Endothelial cell (in vitro differentiated cells): Measurements from ENCODE around the gene TIGD7. TPM values are rescaled to one million over a fixed set of nuclear protein-coding genes. Genes with fewer than 3 reads are reported as not detected.
"Not testable (repeated sequence)": the region's sequence is repeated elsewhere in the genome, so short reads cannot be mapped to it uniquely, and the experiment has no call there.

ENCODE experiments used
- DNase-seq: peaks from one replicate; pipeline ENCODE4 v3.0.0; 2021; ENCODE audit warnings: low spot score
- H3K27ac Mint-ChIP-seq: one replicate; pipeline ENCODE4 v1.8.0; 2021; ENCODE audit warnings: mixed read lengths, inconsistent platforms; ENCODE audit not compliant: unreplicated experiment
- H3K27me3 Mint-ChIP-seq: one replicate; pipeline ENCODE4 v1.8.0; 2021; ENCODE audit warnings: mild to moderate bottlenecking, moderate library complexity, mixed read lengths, inconsistent platforms; ENCODE audit not compliant: unreplicated experiment
- H3K36me3 Mint-ChIP-seq: one replicate; pipeline ENCODE4 v1.8.0; 2021; ENCODE audit warnings: mild to moderate bottlenecking, low read depth, mixed read lengths, inconsistent platforms; ENCODE audit not compliant: unreplicated experiment
- H3K4me1 Mint-ChIP-seq: one replicate; pipeline ENCODE4 v1.8.0; 2021; ENCODE audit warnings: mild to moderate bottlenecking, mixed read lengths, inconsistent platforms; ENCODE audit not compliant: unreplicated experiment
- H3K4me3 Mint-ChIP-seq: one replicate; pipeline ENCODE4 v1.8.0; 2021; ENCODE audit warnings: mild to moderate bottlenecking, mixed read lengths, inconsistent platforms; ENCODE audit not compliant: unreplicated experiment
- H3K9me3 Mint-ChIP-seq: one replicate; pipeline ENCODE4 v1.8.0; 2021; ENCODE audit warnings: mixed read lengths, inconsistent platforms; ENCODE audit not compliant: unreplicated experiment
- total RNA-seq: library from RNA; stranded (reverse); fragmentation: NEBNext Ultra II Directional; extraction: Animal tissue kit (Norgen Biotek cat#: 25700); gene quantifications from one replicate; pipeline ENCODE4 v1.2.1, GENCODE V29; 2021; ENCODE audit not compliant: unreplicated experiment
- TF ChIP-seq, protein P1 (sequence below): fragments of 200-600 bp; sonication (generic); IDR thresholded peaks from one replicate; pipeline ENCODE4 v1.5.0; 2021; ENCODE audit warnings: antibody characterized with exemption; ENCODE audit not compliant: unreplicated experiment

TIGD7 gene
- total RNA-seq, 1 donor from 2014 or later: 2.6 TPM

DNA sequence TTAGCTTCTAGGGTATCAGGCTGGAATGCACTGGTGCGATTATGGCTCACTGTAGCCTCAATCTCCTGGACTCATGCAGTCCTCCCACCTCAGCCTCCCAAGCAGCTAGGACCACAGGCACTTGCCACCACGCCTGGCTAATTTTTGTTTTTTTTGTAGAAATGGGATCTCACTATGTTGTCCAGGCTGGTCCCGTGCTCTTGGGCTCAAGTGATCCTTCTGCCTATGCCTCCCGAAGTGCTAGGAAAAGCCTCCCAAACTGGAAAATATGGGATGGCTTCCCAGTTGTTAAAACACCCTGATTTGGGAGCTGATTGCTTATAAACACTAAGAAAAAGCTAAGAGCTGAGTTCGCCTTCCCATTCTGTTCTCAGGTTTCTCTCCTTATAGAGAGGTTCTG is 28.6 kb downstream of the TIGD7 start:
- Mint-ChIP-seq H3K27ac (no peak overlapping the region), H3K4me1 (no peaks in the 10 kb centered on the region), H3K4me3 (no peak overlapping the region), H3K36me3 (no peaks in the 10 kb centered on the region), H3K27me3 (peaks cover 4% of the 10 kb centered on the region), H3K9me3 (no peaks in the 10 kb centered on the region)
- TF ChIP-seq, protein P1, sequence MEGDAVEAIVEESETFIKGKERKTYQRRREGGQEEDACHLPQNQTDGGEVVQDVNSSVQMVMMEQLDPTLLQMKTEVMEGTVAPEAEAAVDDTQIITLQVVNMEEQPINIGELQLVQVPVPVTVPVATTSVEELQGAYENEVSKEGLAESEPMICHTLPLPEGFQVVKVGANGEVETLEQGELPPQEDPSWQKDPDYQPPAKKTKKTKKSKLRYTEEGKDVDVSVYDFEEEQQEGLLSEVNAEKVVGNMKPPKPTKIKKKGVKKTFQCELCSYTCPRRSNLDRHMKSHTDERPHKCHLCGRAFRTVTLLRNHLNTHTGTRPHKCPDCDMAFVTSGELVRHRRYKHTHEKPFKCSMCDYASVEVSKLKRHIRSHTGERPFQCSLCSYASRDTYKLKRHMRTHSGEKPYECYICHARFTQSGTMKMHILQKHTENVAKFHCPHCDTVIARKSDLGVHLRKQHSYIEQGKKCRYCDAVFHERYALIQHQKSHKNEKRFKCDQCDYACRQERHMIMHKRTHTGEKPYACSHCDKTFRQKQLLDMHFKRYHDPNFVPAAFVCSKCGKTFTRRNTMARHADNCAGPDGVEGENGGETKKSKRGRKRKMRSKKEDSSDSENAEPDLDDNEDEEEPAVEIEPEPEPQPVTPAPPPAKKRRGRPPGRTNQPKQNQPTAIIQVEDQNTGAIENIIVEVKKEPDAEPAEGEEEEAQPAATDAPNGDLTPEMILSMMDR: no peak
- no peak for DNase-seq

DNA sequence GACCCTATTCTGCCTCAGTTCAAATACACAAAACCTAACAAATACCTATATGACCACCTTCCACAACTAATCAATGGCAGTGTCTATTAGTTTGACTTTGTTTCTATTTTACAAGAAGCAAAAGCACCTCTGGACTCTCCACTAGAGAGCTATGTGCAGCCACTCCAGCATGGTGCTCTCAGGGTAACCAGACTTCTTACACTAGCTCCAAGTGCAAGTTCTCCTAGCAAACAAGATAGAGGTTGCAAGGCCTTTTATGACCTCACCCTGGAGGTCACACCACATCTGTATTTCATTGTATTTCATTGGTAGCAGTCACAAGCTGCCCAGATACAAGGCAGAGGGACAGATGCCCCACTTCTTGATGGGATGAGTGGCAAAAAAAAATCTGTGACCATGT is 30.3 kb downstream of the TIGD7 start:
- H3K9me3 Mint-ChIP-seq: no peaks in the 10 kb centered on the region
- no peaks in the 10 kb centered on the region for H3K4me1 Mint-ChIP-seq
- no peak for DNase-seq
- peaks cover 2% of the 10 kb centered on the region for H3K27me3 Mint-ChIP-seq
- no peaks in the 10 kb centered on the region for H3K36me3 Mint-ChIP-seq
- TF ChIP-seq, protein P1: no peak
- H3K27ac Mint-ChIP-seq: no peak overlapping the region
- no peak overlapping the region for H3K4me3 Mint-ChIP-seq

DNA sequence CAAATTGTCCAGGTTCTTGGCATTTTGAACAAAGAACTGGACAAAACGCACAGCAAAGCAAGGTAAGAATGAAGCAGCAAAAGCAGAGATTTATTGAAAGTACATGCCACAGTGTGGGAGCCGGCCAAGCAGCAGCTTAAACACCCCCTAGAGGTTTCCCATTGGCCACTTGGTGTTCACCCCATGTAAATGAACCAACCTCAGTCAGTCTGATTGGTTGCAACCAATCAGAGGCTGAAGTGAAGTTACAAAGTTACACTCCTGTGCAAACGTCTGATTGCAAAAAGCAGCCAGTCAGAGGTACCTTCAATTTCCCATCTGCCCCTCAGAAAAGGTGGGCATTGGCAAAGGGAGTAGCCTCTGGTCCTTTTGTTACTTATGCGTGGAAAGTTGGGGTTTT is 30.7 kb downstream of the TIGD7 start:
- H3K27ac Mint-ChIP-seq: no peak overlapping the region
- TF ChIP-seq, protein P1: no peak
- DNase-seq: no peak
- H3K27me3 Mint-ChIP-seq: peaks cover 2% of the 10 kb centered on the region
- no peaks in the 10 kb centered on the region for H3K36me3 Mint-ChIP-seq
- no peak overlapping the region for H3K4me3 Mint-ChIP-seq
- no peaks in the 10 kb centered on the region for H3K9me3 Mint-ChIP-seq
- no peaks in the 10 kb centered on the region for H3K4me1 Mint-ChIP-seq

DNA sequence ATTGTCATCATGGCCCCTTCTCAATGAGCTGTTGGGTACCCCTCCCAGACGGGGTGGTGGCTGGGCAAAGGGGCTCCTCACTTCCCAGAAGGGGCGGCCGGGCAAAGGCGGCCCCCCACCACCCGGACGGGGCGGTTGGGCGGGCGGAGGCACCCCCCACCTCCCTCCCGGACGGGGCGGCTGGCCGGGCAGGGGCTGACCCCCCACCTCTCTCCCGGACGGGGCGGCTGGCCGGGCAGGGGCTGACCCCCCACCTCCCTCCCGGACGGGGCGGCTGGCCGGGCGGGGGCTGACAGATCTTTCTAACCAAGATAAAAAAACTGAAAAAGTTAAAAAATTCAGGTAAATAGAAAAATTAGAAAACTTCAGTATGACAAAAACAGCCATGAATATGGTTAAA is 33.9 kb downstream of the TIGD7 start:
- H3K9me3 Mint-ChIP-seq, H3K27ac Mint-ChIP-seq, H3K4me1 Mint-ChIP-seq, DNase-seq, H3K36me3 Mint-ChIP-seq, H3K27me3 Mint-ChIP-seq, H3K4me3 Mint-ChIP-seq: not testable (repeated sequence)

DNA sequence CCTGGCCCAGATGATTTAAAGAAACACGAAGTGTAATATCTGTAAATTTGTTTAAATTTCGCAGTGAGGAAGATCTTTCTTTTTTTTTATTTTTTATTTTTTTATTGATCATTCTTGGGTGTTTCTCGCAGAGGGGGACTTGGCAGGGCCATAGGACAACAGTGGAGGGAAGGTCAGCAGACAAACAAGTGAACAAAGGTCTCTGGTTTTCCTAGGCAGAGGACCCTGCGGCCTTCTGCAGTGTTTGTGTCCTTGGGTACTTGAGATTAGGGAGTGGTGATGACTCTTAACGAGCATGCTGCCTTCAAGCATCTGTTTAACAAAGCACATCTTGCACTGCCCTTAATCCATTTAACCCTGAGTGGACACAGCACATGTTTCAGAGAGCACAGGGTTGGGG is 34.5 kb downstream of the TIGD7 start:
- H3K27me3 Mint-ChIP-seq, H3K9me3 Mint-ChIP-seq, H3K36me3 Mint-ChIP-seq, H3K4me3 Mint-ChIP-seq, DNase-seq, H3K4me1 Mint-ChIP-seq, H3K27ac Mint-ChIP-seq: not testable (repeated sequence)

DNA sequence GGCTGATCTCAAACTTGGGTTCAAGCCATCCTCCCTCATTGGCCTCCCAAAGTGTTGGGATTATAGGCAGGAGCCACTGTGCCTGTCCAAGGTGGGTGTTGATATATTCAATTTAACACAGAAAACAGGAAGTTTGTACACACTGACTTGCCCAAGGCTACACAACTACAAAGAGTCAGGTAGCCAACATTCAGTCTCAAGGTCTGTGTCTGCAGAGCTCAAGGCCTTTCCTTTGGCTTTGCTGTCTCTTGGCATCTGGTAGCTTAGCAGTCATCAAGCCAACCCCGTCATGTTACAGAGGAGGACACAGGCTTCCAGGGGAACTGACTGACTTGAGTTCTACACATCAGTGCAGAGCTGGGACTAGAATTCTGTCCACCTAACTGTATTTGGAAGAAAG is 36.9 kb downstream of the TIGD7 start:
- H3K27me3 Mint-ChIP-seq: no peaks in the 10 kb centered on the region
- H3K36me3 Mint-ChIP-seq: peaks cover 8% of the 10 kb centered on the region
- TF ChIP-seq, protein P1: no peak
- H3K9me3 Mint-ChIP-seq: no peaks in the 10 kb centered on the region
- H3K4me1 Mint-ChIP-seq: peaks cover 2% of the 10 kb centered on the region
- H3K27ac Mint-ChIP-seq: no peak overlapping the region
- no peak overlapping the region for H3K4me3 Mint-ChIP-seq
- no peak for DNase-seq
